GM12865 (cell line): ENCODE measurements around the gene CYP2S1.

Experiments
- DNase-seq: peaks from one replicate; pipeline ENCODE4 v3.0.0; 2010; ENCODE audit warnings: low read depth
- H3K4me3 ChIP-seq: 2 replicates; pipeline ENCODE4 v1.5.1; 2011; ENCODE audit warnings: mild to moderate bottlenecking, low read depth, low read length, control low read depth
- TF ChIP-seq, protein P1 (sequence below): IDR thresholded peaks from 2 replicates; pipeline ENCODE4 v1.5.1; 2011; ENCODE audit warnings: low read length, control low read depth, low read depth, inconsistent platforms; ENCODE audit not compliant: insufficient read depth; ENCODE audit errors: missing control alignments

CYP2S1 gene

DNA sequence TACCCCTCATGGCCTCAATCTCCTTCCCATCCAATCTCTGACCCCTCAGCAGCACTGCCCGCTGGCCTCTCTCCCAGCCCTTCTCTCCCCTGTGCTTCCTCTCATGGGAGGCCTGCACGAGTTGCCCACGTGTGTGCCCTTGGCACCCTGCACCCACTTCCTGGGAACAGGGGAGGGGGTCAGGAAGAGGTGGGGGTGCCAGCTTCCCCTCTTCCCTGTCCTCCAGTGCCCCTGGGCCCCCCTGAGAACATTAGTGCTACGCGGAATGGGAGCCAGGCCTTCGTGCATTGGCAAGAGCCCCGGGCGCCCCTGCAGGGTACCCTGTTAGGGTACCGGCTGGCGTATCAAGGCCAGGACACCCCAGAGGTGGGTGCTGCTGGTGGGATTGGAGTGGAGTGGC is 45.2 kb downstream of the CYP2S1 start:
- no peak overlapping the region for H3K4me3 ChIP-seq
- DNase-seq = no peak
- TF ChIP-seq, protein P1, sequence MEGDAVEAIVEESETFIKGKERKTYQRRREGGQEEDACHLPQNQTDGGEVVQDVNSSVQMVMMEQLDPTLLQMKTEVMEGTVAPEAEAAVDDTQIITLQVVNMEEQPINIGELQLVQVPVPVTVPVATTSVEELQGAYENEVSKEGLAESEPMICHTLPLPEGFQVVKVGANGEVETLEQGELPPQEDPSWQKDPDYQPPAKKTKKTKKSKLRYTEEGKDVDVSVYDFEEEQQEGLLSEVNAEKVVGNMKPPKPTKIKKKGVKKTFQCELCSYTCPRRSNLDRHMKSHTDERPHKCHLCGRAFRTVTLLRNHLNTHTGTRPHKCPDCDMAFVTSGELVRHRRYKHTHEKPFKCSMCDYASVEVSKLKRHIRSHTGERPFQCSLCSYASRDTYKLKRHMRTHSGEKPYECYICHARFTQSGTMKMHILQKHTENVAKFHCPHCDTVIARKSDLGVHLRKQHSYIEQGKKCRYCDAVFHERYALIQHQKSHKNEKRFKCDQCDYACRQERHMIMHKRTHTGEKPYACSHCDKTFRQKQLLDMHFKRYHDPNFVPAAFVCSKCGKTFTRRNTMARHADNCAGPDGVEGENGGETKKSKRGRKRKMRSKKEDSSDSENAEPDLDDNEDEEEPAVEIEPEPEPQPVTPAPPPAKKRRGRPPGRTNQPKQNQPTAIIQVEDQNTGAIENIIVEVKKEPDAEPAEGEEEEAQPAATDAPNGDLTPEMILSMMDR = no peak

DNA sequence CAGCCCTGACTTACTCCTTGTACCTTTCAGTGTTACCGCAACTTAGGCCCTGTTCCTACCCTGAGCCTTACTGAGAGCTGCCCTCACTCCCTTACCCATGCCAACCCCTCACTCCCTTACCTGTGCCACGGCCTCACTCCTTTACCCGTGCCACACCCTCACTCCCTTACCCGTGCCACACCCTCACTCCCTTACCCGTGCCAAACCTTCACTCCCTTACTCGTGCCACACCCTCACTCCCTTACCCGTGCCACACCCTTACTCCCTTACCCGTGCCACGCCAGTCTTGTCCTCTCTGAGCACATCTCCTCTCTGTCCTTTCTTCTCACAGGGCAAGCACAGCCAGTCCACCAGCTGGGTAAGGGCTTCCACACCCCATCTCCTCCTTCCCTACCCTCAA is 46.3 kb downstream of the CYP2S1 start:
- no peak overlapping the region for H3K4me3 ChIP-seq
- TF ChIP-seq, protein P1 = no peak
- DNase-seq = no peak

- H3K4me3 ChIP-seq = no peak overlapping the region
- TF ChIP-seq, protein P1 = no peak
- no peak for DNase-seq
These were observed 47.0 kb downstream of the CYP2S1 start for GRCh38 chr19:41239961-41240574.

DNA sequence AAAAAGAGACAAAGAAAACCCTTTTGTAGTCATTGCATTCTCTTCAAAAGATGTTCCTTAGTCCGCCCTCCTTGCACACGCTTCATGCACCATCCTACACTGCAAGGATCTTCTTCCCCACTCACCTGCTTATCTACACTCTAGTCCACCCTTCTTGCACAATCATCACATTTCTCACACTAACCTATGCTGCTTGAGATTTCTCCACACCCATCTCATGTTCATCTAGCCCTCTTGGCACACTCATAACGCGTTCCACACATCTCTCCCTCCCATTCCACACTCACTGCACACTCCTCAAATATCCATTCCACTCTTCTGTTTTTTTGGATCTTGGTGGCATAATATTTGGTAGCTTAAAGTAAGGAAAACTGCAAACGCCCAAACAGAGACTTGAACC is 48.8 kb downstream of the CYP2S1 start:
- H3K4me3 ChIP-seq = no peak overlapping the region
- no peak for DNase-seq
- TF ChIP-seq, protein P1 = no peak

GRCh38 chr19:41244117-41244516 is 51.1 kb downstream of the CYP2S1 start:
- H3K4me3 ChIP-seq = no peak overlapping the region
- TF ChIP-seq, protein P1 = no peak
- DNase-seq = no peak

DNA sequence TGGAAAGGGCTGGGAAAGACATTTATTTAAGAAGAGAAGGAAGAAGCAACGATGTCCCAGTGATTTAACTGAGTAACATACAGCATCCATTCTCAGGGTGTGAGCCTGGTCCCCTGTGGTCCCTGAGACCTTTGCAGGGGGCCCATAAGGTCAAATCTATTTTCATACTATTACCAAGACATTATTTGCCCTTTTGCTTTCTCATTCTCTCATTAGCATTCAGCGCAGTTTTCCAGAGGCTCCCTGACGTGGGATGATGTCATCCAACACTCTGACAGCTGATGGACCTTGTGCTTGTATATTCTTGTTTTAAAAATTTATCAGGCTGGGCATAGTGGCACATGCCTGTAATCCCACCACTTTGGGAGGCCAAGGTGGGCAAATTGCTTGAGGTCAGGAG is 52.8 kb downstream of the CYP2S1 start:
- H3K4me3 ChIP-seq = no peak overlapping the region
- TF ChIP-seq, protein P1 = no peak
- DNase-seq = no peak

DNA sequence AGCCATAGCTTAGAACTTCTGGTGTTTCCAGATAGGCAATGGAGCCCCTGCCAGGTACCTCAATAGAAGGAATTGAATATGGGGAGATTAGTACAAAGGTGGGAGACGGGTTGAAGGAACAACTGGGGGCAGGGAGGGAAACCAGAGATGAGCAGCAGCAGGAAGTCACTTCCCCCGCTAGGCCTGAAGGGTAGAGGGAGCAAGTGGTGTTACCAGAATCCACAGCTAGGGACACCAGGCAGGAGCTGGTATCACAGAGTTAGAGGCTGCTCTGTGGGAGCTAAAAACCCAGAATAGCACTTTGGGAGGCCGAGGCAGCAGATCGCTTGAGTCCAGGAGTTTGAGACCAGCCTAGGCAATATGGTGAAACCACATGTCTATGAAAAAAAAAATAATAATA is 55.9 kb downstream of the CYP2S1 start:
- no peak for DNase-seq
- TF ChIP-seq, protein P1 = peak; percentile 0
- H3K4me3 ChIP-seq = no peak overlapping the region
